Keratinocyte (primary cell): ENCODE measurements around the gene CMIP. TPM values are rescaled to one million over a fixed set of nuclear protein-coding genes. Genes with fewer than 3 reads are reported as not detected.

Source experiments
- DNase-seq: peaks from one replicate; pipeline ENCODE4 v3.0.0-alpha.2; 2011; ENCODE audit warnings: low read depth, missing footprints, low spot score
- FAIRE-seq: peaks from 2 replicates; lab custom pipeline; 2011; peaks lifted over from hg19 to GRCh38; lab: Jason Lieb, UNC
- H2AFZ ChIP-seq: 2 replicates; pipeline ENCODE4 v1.6.0; 2012; ENCODE audit warnings: low read length, control low read depth, inconsistent platforms; ENCODE audit not compliant: control insufficient read depth
- H3K27ac ChIP-seq: 2 replicates; pipeline ENCODE4 v1.5.1; 2011; ENCODE audit warnings: low read length; ENCODE audit not compliant: control insufficient read depth, insufficient read depth
- H3K27me3 ChIP-seq: 3 replicates; pipeline ENCODE4 v1.6.0; 2011; ENCODE audit warnings: low read length; ENCODE audit not compliant: control insufficient read depth, insufficient read depth; ENCODE audit errors: extremely low read depth
- H3K36me3 ChIP-seq, 2 experiments: 2 replicates in 1 of 2; 3 replicates in 1 of 2; pipeline ENCODE4 v1.5.1; 2011; ENCODE audit warnings: low read length in 2 of 2, mild to moderate bottlenecking in 1 of 2; ENCODE audit not compliant: control insufficient read depth in 2 of 2, insufficient read depth in 2 of 2; ENCODE audit errors: extremely low read depth in 1 of 2
- H3K4me1 ChIP-seq: 3 replicates; pipeline ENCODE4 v1.5.1; 2011; ENCODE audit warnings: low read length; ENCODE audit not compliant: control insufficient read depth, insufficient read depth; ENCODE audit errors: extremely low read depth
- H3K4me2 ChIP-seq: 3 replicates; pipeline ENCODE4 v1.6.0; 2011; ENCODE audit warnings: low read depth, low read length; ENCODE audit not compliant: control insufficient read depth, insufficient read depth; ENCODE audit errors: extremely low read depth
- H3K4me3 ChIP-seq, 3 experiments: fragments of 200-600 bp in 1 of 3; sonication (generic) in 1 of 3; 2 replicates in 2 of 3; 3 replicates in 1 of 3; pipeline ENCODE4 v1.5.1; 2011 to 2016; ENCODE audit warnings: low read length in 3 of 3, mild to moderate bottlenecking in 3 of 3, control low read depth in 2 of 3, inconsistent platforms in 1 of 3, low read depth in 1 of 3, mixed read lengths in 1 of 3, mixed run types in 1 of 3, moderate library complexity in 1 of 3; ENCODE audit not compliant: control insufficient read depth in 2 of 3, insufficient read depth in 2 of 3; ENCODE audit errors: extremely low read depth in 1 of 3
- H3K79me2 ChIP-seq: 2 replicates; pipeline ENCODE4 v1.6.0; 2012; ENCODE audit warnings: low read length; ENCODE audit not compliant: control insufficient read depth, insufficient read depth
- H3K9ac ChIP-seq: 3 replicates; pipeline ENCODE4 v1.6.0; 2011; ENCODE audit warnings: low read length; ENCODE audit not compliant: control insufficient read depth, insufficient read depth; ENCODE audit errors: extremely low read depth
- H3K9me1 ChIP-seq: 3 replicates; pipeline ENCODE4 v1.6.0; 2011; ENCODE audit warnings: low read length; ENCODE audit not compliant: control insufficient read depth, insufficient read depth; ENCODE audit errors: extremely low read depth
- H3K9me3 ChIP-seq: 2 replicates; pipeline ENCODE4 v1.5.1; 2012; ENCODE audit warnings: low read depth, low read length; ENCODE audit not compliant: control insufficient read depth
- H4K20me1 ChIP-seq: 3 replicates; pipeline ENCODE4 v1.6.0; 2011; ENCODE audit warnings: low read length; ENCODE audit not compliant: control insufficient read depth, insufficient read depth; ENCODE audit errors: extremely low read depth
- EZH2 ChIP-seq: IDR thresholded peaks from one replicate; pipeline ENCODE4 v1.6.1; 2012; ENCODE audit warnings: inconsistent platforms, mild to moderate bottlenecking, low read length, moderate library complexity
- dilution Hi-C: fragments of 300-500 bp; cut with MboI; formaldehyde crosslinking; loops from one replicate; pipeline ENCODE4 v1.7.0; 2020; ENCODE audit warnings: low sequenced_read_pairs; ENCODE audit not compliant: extremely low pct_ligation_motif_present
- polyA plus RNA-seq, 5 experiments: library from polyadenylated mRNA; depleted of rRNA in 3 of 5; stranded (reverse) in 3 of 5; stranded (forward) in 1 of 5; unstranded in 1 of 5; fragments of >200 nt; gene quantifications; 1 replicate in 1 of 5; 2 replicates in 3 of 5; 3 replicates in 1 of 5; pipeline versions ENCODE4 v1.2.1 to v1.2.3, GENCODE V29; 2011 to 2012; ENCODE audit warnings: missing spikeins in 2 of 5, low read depth in 1 of 5, low replicate concordance in 1 of 5
- TF ChIP-seq, protein P1 (sequence below), 3 experiments: IDR thresholded peaks in 1 of 3; conservative IDR thresholded peaks in 1 of 3; optimal IDR thresholded peaks in 1 of 3; 2 replicates in 2 of 3; 3 replicates in 1 of 3; pipeline versions ENCODE3 to v1.5.1; 2011; ENCODE audit warnings: low read length in 3 of 3, mild to moderate bottlenecking in 3 of 3, moderate library complexity in 2 of 3, control low read depth in 1 of 3, inconsistent platforms in 1 of 3; ENCODE audit not compliant: insufficient read depth in 2 of 3; ENCODE audit errors: extremely low read depth in 1 of 3

Gene CMIP
- polyA plus RNA-seq, 1 donor (not counting 4 experiments of a cell fraction or from before 2014, with no cell fraction given), result 5.0 TPM

DNA sequence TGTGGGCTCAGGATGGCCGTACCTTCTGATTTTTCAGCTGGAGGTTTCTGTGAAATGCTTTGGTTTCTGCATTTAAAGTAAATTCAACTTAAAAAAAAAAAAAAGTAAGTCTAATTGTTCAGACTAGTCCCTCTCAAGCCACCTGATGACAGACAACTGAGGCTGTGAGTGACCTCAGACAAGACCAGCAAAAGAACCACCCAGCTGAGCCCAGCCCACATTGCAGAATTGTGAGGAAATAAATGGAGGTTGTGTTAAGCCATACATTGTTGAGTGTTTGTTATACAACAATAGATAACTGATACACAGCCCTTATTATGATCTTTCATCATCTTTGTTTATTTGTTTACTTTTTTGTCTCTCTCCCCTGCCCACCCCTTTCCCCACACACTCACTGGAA is 44.7 kb upstream of the CMIP start:
- no peaks in the 10 kb centered on the region for H3K36me3 ChIP-seq
- H3K79me2 ChIP-seq, result no peaks in the 10 kb centered on the region
- no peak overlapping the region for H2AFZ ChIP-seq
- dilution Hi-C loops, result no loop called here
- peaks cover 23% of the 10 kb centered on the region for H3K4me1 ChIP-seq
- no peak for DNase-seq
- FAIRE-seq, result no peak
- H3K9ac ChIP-seq, result no peak overlapping the region
- H3K27me3 ChIP-seq, result no peaks in the 10 kb centered on the region
- H3K27ac ChIP-seq, result no peak overlapping the region
- H3K9me3 ChIP-seq, result peaks cover 2% of the 10 kb centered on the region
- no peak overlapping the region for H3K4me3 ChIP-seq
- TF ChIP-seq EZH2, result no peak
- TF ChIP-seq, protein P1, sequence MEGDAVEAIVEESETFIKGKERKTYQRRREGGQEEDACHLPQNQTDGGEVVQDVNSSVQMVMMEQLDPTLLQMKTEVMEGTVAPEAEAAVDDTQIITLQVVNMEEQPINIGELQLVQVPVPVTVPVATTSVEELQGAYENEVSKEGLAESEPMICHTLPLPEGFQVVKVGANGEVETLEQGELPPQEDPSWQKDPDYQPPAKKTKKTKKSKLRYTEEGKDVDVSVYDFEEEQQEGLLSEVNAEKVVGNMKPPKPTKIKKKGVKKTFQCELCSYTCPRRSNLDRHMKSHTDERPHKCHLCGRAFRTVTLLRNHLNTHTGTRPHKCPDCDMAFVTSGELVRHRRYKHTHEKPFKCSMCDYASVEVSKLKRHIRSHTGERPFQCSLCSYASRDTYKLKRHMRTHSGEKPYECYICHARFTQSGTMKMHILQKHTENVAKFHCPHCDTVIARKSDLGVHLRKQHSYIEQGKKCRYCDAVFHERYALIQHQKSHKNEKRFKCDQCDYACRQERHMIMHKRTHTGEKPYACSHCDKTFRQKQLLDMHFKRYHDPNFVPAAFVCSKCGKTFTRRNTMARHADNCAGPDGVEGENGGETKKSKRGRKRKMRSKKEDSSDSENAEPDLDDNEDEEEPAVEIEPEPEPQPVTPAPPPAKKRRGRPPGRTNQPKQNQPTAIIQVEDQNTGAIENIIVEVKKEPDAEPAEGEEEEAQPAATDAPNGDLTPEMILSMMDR (optimal IDR thresholded peaks at IDR 0.05 in 1 of 3, IDR thresholded peaks at IDR 0.05 in 1 of 3, conservative IDR thresholded peaks at IDR 0.05 in 1 of 3; ENCODE audit: extremely low read depth in 1 of 3, insufficient read depth in 2 of 3, low read length in 3 of 3), result no peak
- no peaks in the 10 kb centered on the region for H3K9me1 ChIP-seq
- H3K4me2 ChIP-seq, result no peak overlapping the region
- H4K20me1 ChIP-seq, result no peaks in the 10 kb centered on the region

DNA sequence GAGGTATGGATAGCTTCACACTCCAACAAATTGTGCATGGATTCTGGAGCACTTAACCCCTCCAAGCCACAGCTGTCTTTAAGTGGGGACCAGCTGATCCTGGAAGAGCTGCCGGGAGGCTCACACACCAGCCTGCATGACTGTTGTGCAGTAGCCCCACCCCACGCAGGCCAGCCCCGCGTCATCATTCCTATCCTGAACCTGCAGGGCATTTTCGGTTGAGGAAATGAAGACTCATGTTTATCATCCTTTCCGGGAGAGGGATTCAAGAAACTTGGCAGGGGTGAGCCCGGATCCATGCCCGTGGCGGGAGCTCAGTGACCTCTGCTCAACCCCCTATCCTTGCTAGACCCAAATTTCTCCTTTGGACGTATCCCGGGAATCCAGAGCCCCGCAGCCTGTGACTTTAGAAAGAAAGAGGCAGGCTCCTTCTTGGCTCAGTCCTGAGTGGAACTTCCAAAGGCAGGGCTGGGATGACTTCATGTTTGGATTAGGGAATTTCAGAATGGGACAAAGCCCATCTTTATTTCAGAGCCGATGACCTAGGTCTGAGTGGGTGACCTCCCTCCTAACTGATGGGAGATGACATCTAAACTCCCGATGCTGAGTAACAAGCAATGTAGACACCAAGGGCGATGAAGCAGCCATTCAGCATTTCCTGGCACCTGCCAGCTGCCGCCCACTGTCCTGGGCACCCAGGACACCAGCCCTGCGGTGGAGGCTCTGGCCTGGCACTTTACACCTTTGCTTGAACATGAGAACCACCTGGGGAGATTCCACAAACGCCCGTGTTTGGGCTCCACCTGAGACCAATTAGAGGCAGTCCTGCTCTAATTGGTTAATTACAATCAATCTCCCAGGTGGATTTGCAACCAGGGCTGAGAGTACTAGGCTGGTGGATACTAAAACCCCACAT is 43.3 kb upstream of the CMIP start:
- Histone ChIP-seq H2AFZ (peak overlapping the region; percentile 66), H3K9me3 (peaks cover 2% of the 10 kb centered on the region), H3K4me1 (peaks cover 36% of the 10 kb centered on the region), H4K20me1 (no peaks in the 10 kb centered on the region), H3K4me3 (peak overlapping the region in 2 of 3 experiments; percentile 15 to 51), H3K36me3 (no peaks in the 10 kb centered on the region), H3K27me3 (no peaks in the 10 kb centered on the region), H3K9me1 (no peaks in the 10 kb centered on the region), H3K79me2 (no peaks in the 10 kb centered on the region), H3K27ac (peak overlapping the region; percentile 84), H3K9ac (peak overlapping the region; percentile 66), H3K4me2 (peak overlapping the region; percentile 81)
- FAIRE-seq, result peak; percentile 92
- DNase-seq, result no peak
- dilution Hi-C loops, result no loop called here
- TF ChIP-seq, protein P1 (optimal IDR thresholded peaks at IDR 0.05 in 1 of 3, IDR thresholded peaks at IDR 0.05 in 1 of 3, conservative IDR thresholded peaks at IDR 0.05 in 1 of 3; ENCODE audit: extremely low read depth in 1 of 3, insufficient read depth in 2 of 3, low read length in 3 of 3), result no peak
- TF ChIP-seq EZH2, result no peak
